Stimulated activated CD4-positive, alpha-beta T cell treated with anti-CD3 and anti-CD28 coated beads, Interleukin-4, amount 100 ng/mL, for 4 hours (primary cell): ENCODE measurements around the gene ECHDC1.
A peak's percentile ranks its signal among the peaks of the same experiment; 100 is the strongest.
"Not testable (repeated sequence)": the region's sequence is repeated elsewhere in the genome, so short reads cannot be mapped to it uniquely, and the experiment has no call there.

Experiments
- DNase-seq, 2 experiments: peaks; one replicate each; pipeline ENCODE4 v3.0.0-alpha.2; 2020

Gene ECHDC1

DNA sequence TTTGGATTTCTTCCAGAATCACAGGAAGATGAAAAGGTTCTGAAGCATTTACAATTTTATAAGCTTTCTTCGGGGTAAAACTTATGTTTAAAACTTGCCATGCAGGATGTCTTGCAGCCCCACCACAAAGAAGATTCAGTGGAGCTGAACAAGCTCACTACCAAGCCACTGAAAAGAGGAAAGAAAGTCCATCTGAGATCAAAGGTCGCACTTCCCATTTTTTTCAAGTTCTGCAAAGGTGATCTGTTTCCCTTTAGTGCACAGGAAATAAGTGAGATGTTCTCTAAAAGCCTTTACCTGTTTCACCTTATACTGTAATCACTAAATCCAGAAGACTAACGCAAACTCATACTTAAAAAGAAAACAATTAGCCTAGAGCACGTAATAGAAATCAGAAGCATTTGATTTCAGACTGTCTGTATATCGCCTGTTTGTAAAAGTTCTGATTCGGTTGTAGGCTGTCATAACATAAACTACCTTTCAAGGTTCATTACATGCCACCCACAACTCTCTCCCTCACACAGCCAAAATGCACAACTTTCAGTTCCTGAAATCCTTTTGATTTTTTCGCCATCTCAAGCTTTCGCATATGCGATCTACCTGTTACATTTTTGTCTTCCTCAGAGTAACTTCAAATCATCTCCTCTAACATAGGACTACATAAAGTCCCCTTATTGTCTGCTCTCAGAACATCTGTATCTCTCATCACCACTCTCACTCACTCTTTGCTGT, 1.8 kb downstream of the ECHDC1 start:
- no peak for DNase-seq

DNA sequence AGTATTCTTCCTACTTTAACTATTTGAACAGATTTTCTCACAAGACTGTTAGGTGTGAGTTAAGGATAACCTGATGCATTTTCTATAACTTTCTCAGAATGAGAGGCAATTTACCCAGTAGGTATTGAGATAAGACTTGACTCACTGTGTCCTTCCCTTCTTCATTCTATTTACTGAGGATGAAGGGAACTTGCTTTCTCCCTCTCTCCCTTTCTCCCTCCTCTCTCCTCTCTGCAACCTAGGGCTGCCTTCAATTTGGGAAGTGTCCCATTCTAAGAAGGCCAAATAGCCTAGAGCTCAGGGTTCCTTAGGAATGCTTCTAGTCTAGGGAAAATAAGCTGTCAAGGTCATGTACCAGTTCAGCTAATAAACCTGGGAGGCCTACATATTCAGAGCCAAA, 3.2 kb downstream of the ECHDC1 start:
- DNase-seq: no peak

DNA sequence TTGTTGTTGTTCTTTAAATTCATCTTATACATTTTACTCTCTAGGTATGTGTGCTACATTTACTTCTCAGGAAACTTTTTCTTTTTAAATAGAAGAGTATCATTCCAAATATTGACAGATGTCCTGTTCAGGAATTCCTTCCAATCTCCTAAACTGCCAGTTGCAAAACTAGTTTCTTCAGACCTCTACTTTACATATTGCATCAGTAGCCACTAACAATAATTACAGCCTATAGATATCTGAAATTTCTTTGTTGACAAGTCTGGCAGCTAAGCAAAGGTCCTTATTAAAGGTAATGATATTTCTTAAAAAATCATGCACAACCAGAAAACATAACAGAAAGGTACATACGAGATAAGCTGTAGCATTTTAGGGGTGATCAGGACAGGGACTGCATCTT, 4.5 kb downstream of the ECHDC1 start:
- no peak for DNase-seq

DNA sequence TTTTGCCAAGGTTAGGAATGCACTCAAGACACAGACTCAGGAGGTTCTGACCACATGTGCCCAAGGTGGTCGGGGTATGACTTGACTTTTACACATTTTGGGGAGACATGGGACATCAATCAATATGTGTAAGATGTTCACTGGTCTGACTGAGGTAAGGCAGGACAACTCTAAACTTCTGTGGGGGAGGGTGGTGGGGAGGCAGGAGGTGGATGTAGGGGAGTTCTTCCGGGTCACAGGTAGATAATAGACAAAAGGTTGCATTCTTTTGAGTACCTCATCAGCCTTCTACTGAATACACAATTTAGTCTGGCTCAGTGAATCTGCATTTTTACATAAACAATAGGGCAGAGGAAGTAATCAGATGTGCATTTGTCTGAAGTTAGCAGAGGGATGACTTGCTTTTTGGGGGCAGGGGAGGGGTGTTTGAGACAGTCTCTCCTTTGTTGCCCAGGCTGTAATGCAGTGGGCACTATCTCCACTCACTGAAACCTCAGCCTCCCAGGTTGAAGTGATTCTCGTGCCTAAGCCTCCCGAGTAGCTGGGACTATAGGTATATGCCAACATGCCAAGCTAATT, 10.9 kb downstream of the ECHDC1 start:
- DNase-seq: no peak

DNA sequence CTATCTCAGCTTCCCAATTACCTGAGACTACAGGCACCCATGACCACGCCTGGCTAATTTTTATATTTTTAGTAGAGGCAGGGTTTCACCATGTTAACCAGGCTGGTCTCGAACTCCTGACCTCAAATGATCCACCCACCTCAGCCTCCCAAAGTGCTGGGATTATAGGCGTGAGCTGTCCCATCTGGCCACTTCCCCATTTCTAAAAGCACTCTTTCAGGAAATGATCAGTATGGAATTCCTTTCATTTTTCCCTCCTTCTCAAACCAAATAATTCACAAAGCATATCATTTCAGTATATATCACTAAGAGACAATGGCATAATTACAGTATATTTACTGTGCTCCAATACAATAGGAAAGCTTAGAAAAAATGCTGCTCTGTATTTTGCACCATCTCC, 12.2 kb downstream of the ECHDC1 start:
- DNase-seq: not testable (repeated sequence)

DNA sequence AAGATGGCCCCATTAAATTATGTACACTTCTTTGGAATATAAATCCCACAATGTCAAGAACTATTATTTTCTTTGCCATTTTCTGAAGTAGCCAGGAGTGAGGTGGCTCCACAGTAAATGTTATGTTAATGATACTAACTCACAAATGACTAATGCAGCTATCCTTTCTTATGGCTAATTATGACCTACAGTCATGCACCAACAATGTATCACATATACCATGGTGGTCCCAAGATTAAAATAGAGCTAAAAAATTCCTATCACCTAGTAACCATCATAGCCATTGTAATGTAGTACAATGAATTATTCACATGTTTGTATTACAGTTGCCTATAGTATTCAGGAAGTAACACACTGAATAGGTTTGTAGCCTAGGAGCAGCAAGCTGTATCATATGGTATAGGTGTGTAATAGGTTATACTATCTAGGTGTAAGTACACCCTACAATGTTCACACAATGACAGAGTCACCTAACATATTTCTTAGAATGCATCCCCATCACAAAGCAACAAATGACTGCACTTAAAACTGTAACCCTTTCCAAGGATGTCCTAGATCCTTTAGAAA, 15.3 kb downstream of the ECHDC1 start:
- DNase-seq: no peak

DNA sequence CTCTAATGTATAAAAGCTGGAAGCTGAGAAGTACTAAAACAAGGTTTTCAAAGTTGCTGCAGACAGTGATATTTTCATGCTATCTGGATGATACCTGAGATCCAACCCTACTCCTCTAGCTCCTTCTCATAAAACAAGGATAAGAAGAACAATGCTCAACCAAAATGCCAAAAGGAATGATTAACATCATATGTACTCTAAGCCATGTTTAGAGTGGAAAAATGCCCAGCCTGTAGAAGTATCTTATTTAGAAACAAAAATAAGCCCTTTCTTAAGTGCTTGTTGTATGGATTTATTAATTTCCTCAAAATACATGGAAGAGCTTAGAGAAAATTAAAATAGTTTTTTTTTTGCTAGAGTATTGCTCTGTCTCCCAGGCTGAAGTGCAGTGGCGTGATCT, 23.7 kb downstream of the ECHDC1 start:
- no peak for DNase-seq

DNA sequence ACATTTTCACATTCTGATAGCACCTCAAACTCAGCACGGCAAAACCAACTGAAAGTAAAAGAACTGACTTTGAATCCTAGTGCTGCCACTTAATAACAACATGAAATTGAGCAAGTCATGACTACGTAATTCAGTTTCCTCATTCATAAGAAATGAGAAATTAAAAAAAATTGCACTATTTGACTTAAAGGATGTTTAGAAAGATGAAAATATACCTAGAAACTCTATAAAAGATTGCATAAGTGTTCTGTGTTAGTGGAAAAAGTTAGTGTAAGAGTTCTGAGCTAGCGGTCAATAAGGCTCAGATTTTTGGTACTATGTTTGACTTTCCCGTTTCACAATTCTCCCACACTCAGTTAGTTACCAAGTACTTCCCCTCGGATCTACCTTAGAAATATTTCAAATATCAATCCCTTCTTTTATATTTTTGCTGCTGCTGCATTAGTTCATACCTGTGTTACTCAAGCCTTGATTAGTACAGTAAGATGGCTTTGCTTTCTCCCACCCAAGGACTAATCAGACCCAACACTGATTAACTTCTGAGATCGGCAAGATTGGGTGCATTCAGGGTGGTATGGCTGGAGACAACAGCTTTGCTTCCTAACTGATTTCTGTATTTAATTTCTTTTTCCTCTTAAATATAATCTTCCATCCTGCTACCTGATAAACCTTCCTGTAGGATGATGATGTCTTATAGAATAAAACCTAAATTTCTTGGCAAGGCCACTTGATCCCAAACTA, 25.9 kb downstream of the ECHDC1 start:
- DNase-seq: no peak

DNA sequence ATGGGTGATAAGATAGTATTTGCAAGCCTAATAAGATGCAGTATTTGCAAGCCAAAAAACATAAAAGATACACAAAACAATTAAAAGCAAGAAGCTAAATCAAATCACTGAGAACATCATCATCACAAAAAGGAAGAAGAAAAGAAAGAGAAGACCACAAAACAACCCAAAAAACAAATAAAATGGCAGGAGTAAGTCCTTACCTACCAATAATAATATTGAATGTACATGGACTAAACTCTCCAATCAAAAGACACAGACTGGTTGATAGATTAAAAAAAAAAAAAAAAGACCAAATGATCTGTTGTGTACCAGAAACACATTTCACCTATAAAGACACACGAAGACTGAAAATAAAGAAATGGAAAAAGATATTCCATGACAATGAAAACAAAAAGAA, 37.7 kb downstream of the ECHDC1 start:
- DNase-seq: no peak

DNA sequence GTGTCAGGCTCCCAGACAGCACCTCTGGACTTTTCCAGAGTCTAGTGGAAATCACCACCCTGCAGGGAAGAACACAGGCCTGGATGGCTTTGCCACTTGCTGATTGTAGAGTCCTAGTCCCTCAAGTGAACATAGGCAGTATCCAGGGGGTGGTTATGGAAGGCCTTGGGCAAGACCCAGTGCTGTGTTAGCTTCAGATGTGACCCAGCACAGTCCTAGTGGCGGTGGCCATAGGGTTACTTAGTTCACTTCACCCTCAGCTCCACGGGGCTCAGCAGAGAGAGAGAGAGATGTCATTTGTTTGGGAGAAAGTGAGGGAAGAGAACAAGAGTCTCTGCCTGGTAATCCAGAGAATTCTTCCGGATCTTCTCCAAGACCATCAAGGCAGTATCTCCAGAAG, 39.5 kb downstream of the ECHDC1 start:
- no peak for DNase-seq

DNA sequence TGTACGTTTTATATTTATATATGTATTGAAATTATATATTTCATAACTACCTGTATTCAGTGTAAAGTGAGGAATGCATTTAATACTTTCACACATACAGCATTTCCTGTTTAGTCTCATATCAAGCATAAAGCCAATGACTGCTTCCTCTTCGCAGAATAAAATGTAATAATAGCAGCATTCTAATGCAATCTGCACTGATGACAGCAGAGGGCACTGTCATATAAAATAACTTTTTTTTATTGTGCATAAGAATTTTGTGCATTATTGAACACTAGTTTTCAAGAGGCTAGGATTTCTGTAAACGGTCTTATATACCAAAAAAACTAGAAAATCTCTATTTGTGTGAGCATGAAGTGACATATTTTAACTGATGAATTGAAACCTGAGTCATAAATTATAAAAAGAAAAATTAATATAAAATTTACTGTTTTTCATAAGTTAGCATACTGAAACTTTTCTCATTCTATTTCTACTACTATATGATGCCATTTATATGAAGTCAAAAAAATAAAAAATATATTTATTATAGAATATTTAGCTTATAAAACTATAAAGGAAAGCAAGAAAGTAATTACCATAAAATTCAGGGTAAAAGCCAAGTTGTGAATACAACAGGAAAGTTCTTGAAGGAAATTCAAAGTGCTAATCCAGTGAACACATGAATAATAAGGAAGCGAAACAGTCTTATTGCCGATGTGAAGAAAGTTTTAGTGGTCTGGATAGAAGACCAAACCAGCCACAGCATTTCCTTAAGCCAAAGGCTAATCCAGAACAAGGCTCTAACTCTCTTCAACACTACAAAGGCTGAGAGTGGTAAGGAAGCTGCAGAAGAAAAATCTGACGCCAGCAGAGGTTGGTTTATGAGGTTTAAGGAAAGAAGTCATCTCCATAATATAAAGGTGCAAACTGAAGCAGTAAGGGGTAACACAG, 40.4 kb downstream of the ECHDC1 start:
- DNase-seq: peak; percentile 10 to 22

DNA sequence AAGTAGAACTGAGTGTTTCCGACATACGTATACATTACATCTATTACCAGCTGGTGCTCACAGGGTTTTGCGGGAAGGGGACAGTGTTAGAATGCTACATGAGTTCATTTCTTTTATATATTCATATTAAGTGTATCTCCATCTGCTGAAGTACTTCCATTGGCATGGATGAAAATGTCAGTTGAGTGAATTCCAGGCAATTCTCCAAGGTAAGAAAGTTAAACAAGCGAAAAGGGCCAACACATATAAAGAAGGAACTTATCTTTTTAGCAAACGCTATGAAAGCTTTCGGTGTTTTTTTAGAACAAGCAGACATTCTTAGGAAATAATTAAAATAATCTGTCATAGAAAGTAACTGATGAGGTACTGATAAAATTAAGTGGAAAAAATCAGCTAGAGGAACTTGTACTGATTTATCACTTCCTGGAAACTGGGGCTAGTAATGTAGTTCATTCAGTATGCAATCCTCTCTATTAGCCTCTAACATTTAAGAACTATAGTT, 42.2 kb downstream of the ECHDC1 start:
- no peak for DNase-seq

DNA sequence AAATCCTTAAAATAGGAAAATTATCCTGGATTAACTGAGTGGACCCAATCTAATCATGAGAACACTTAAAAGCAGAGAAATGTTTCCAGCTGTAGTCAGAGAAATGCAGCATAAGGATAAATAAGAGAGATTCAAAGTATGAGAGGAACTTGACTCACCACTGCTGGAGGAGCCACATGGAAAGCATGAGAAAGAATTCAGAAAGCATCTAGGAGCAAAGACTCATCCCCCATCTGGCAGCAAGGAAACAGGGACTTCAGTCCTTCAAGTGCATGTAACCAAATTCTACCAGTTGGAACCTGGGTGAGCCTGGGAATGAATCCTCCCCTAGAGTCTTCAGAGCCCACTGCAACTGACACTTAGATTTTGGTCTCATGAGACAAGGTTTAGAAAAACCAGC, 43.0 kb downstream of the ECHDC1 start:
- no peak for DNase-seq

DNA sequence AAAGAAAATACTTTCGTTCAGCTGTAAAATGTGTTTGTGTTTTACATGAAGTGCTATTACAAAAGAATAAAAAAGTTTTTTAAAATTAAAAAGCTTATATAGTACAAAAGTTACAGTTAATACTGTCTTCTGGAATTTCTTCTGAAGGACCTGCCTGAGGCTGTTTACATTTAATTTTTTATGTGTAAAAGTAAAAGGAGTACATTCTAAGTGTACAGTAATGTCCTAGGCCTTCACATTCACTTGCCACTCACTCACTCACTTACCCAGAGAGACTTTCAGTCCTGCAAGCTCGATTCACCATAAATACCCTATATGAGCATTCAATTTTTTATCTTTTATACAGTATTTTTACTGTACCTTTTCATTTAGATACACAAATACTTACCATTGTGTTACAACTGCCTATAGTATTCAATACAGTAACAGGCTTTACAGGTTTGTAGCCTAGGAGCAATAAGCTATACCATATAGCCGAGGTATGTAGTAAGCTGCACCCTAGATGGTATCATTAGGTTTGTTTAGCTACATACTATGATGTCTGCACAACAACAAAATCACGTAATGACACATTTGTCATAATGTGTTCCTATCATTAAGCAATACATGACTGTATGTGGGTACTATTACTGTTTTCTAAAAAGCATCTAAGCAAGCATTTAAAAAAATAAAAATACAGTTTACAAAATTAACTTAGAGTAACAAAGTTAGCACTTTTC, 43.7 kb downstream of the ECHDC1 start:
- DNase-seq: no peak

DNA sequence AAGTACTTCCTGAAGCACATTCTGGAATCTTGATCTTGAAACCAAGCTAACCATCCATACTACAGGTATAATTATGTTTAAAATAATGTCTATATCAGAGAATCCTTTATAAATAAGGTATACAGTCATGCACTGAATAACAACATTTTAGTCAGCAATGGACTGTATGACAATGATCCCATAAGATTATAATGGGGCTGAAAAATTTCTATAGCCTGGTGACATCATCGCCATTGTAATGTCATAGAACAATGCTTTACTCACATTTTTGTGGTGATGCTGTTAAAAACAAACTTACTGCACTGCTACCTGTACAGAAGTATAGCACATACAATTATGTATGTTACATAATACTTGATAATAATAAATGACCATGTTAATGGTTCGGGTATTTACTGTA, 44.9 kb downstream of the ECHDC1 start:
- no peak for DNase-seq

DNA sequence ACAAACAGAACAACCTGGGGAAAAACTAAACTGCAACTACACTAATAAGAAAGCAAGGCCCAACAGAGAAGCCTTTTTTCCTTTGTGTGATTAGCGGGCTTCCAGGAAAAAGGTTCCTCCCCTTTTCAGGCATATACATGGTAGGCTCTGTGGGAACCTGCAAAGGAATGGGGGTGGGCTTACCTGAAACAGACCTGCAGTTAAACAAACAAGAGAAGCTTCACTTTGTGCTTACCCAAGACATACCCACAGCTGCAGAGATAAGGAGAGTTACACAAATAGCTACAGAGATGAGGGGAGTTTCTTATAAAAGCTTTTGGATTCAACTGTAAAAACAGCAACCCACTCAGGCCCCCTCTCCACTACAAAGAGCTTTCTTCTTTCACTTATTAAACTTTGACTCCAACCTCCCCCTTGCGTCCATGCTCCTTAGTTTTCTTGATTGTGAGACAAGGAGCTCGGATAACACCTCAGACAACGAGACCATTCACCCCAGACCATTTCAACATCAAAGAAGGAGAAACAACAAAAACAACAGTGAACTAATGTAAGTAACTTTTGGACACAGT, 45.8 kb downstream of the ECHDC1 start:
- no peak for DNase-seq

DNA sequence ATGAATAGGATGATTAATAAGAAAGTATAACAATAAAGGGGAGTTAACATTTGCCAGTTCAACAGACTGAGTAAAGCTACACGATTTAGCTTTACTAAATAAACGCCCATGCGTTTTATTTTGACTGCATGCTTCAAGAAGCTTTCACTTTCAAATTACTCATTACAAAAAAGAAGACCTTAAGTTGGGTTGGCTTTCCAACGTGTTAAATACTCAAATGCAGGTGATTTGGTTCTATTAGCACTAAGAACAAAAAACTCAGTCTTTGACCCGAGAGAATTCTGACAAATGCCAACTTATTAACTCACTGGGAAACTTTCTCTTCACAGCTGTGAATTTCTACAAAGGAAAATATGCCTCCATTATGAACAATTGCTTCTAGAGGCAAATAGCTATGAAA, 51.9 kb downstream of the ECHDC1 start:
- no peak for DNase-seq

DNA sequence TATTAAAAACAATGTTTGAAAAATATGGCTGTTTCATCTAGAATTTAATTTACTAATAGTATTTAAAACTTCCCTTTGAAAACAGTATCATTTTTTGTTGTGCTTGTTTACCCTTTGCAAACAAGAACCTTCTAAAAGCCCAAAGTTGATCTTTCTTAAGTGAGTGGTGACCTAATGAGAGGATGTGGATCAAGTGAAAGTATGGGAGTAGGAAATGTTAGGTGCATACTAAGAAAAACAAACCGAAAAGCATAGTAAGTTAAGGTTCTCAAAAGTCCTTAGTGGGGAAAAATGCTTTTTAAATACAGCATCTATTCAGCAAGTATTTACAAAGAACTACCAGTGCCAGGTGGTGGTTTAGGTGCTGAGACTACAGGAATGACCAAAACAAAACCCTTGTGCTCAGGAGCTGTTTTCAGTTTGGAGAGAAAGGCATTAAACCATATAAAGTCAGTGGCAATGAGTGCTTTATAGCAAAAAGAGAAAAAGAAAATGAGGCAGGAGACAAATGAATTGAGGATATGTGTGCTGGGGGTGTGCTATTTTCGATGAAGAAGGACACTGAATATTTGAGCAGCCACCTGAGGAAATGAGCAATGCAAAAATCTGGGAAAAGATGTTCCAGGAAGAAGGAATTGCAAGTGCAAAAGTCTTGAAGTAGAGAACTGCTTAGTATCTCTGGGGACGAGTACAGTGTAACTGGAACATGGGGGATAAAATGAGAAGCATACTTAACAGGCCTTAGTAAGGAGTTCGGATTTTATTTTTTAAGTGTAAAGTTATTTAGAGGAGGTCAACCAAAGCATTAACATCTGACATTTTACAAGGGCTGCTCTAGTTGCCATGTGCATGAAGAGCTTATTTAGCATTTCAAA, 52.8 kb downstream of the ECHDC1 start:
- DNase-seq: no peak

DNA sequence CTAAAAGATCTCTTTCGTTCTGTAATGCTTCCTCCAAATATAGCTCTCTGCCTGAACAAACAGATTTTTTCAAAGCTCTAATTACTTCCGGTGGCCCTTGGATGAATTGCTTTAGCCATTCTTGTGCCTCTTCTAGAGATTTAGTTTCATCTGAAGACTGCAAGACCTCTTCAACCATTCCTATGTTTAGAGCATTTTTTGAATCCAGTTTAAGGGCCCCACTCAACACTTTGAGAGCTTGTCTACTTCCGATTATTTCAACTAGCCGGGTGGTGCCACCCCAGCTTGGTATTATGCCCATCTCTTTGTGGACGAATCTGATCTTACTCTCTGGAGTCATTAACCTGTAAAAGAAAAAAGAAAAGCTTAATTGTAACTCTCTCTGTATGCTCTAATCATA, 53.5 kb downstream of the ECHDC1 start:
- no peak for DNase-seq

DNA sequence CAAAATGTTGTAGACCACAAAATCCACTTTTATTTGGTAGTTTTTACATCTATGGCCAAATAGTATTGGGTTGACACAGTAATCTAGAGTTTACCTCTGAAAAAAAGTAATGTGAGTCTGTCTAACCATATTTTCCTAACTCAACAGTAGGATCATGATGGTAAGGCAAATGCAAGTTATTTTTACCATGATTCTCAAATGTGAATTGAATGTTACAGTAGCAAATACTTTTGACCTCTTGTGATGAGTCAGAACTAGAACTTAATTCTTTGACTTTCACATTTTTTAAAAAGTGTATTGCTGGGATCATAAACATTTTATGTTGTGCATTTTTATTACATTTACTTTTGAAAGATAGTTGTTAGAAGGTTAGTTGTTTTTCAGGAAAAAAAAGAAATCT, 54.7 kb downstream of the ECHDC1 start:
- no peak for DNase-seq

DNA sequence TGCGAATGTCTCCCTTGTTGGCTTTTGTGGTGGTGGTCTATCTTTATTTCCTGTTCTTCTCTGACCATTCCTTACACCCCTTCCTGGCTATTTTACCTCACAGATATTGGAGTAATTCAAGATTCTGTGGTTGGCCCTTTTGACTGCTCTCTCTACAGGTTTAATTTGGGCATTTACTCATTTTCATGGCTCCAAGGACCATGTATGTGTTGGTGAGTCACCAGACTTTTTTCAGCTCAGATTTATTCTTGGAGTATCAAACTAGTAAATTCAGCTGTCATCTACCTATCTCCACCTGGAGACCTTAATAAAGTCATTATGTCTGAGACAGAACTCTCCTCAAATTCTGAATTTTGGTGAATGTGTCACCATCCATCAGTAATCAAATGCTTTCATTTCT, 61.2 kb downstream of the ECHDC1 start:
- DNase-seq: no peak
